ENCODE measurements around the gene IFT81.
"Not testable (repeated sequence)": the region's sequence is repeated elsewhere in the genome, so short reads cannot be mapped to it uniquely, and the experiment has no call there.

The IFT81 gene

DNA sequence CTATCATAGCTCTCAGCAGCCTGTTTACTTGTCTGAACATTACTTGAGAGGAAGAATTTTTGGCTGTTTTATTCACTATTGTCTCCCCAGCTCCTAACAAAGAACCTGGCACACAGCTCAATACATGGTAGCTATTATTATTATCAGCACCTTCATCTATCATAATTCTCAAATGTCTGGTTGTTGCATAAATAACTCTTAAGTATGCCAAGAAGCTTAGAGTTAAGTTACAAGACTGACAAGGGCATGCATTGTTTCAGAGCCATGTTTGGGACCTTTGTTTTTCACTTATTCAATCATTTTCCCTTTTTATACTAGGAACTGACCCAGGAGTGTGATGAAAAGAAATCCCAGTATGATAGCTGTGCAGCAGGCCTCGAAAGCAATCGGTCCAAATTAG is 79.4 kb downstream of the IFT81 start:
- DNase-seq (ENCODE audit: low read depth in 2 of 2) = no peak

DNA sequence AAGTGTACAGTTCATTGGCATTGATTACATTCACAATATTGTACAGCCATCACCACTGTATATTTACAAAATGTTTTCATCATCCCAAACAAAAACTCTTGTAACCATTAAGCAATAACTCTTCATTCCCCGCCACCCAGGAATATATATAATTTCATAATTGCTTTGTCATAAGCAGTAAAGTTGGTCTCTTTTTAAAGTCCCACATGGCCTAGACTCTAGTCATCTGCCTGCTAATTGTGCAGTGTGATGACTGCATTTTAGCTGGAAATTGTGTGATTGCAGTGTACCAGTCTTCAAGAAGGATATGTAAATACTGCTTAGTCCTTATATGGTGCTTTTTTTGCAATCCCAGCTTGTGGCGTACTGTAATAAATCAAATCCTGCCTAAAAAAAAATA is 81.8 kb downstream of the IFT81 start:
- DNase-seq (ENCODE audit: low read depth in 2 of 2) = no peak

DNA sequence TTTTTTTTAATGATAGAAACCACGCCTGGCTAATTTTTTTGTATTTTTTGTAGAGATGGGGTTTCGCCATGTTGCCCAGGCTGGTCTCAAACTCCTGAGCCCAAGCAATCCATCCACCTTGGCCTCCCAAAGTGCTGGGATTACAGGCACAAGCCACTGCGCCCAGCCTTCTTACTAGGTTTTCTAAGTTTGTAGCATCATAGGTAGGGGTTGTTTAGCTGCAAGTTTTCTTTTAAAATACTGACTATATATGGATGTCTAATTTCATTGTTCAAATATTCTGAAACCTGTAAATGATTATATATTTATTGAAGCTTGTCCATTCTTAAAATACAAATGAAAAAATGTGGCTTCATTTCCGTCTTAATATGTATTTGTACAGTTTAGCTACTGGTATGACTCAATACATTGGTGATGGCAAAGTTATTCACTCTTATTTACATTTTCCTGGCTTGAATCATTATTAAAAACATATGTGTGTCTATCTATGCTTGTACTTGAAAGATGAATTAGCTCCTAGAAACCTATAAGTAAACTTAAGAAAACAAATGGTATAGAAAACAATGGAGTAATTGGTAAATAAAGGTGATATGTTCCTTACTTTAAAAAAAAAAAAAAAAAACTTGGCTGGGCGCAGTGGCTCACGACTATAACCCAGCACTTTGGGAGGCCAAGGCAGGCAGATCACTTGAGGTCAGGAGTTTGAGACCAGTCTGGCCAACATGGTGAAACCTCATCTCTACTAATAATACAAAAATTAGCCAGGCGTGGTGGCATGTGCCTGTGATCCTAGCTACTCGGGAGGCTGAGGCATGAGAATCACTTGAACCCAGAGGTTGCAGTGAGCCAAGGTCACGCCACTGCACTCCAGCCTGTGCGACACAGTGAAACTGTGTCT is 87.7 kb downstream of the IFT81 start:
- DNase-seq (ENCODE audit: low read depth in 2 of 2) = not testable (repeated sequence)

DNA sequence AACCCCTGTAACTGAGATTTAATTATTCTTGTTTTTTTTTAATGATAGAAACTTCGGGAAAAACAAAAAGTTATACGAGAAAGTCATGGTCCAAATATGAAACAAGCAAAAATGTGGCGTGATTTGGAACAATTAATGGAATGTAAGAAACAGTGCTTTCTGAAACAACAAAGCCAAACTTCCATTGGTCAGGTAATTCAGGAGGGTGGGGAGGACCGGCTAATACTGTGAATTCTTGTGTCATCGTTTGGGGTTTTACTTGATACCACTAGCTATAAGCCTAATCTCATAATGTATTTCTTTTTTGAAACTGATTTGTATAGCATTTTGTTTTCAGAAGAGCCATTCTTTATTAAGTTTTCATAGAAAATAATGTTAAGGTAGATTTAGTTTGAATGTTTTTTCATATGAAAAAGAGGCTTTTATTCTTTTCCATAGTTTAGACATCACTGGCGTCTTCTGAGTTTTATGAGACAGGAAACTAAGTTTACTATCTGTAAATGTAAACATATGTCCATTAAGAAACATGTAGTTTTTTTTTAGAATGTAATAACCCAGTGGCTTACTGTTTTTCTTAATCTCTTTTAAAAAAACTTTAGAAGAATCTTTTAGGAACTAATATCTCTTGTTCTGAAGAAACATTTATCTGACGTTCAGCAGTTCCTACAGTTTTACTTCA is 94.0 kb downstream of the IFT81 start:
- DNase-seq (ENCODE audit: low read depth in 2 of 2) = no peak

DNA sequence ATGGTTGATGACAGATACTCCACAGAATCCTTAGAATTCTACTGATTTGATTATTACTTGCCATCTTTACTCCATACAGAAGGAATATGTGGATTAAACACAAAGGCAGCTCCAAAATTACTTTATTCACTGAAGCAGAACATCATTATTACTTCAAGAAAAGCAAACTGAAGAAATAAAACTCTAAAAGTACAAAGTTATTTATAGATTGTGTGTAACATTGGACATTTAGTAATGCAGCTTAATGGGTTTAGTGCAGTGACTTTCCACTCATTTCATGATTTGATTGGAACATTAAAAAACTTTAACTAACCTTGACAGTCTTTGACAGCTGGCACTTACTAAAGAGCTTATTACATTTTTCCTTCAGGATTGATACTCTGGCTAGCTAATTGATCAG is 97.9 kb downstream of the IFT81 start:
- no peak for DNase-seq (ENCODE audit: low read depth in 2 of 2)

DNA sequence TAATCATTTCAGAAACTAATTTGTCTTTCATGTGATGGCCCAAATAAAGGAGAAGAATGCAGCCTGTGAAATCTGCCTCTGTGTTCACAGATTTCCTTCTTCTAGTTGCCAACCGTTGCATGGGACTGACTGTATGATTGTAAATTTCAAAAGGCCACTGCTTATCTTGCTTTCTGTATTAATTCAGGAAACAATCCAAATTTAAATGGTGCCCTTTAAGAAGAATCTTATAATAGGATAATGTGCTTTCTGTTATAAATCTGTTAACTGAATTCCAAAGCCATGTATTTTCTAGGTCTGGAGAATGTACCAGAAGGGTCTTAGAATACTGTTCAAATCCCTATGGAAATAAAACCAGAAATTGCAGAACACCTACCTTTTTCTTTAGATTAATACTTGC is 98.3 kb downstream of the IFT81 start:
- no peak for DNase-seq (ENCODE audit: low read depth in 2 of 2)

DNA sequence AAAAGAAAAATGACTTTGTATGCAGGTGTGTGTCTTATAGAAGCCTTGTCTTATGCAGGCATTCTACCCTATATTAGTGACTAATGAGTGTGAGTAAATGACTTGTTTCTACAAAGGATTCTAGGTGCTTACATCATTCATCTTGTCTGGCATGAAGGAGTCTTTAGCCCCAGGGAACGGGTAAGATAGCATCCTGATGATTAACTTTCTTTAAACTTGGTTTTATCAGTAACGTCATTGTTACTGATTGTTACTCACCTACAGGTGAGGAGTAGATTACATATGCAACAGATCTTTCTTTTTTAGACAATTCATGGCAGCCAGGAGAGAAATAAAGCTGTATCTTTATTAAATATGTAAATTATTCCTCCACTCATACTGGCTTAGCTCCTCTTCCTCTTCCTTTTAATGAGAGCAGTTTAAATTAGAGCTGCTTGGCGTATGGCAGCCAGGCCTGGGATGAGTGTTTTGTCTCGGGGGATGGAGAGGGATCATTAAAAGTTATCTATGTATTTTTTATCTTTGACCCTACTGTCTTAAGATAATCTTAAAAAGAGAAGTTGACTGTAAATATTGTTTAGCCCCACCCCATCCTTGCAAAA is 99.7 kb downstream of the IFT81 start:
- no peak for DNase-seq (ENCODE audit: low read depth in 2 of 2)

DNA sequence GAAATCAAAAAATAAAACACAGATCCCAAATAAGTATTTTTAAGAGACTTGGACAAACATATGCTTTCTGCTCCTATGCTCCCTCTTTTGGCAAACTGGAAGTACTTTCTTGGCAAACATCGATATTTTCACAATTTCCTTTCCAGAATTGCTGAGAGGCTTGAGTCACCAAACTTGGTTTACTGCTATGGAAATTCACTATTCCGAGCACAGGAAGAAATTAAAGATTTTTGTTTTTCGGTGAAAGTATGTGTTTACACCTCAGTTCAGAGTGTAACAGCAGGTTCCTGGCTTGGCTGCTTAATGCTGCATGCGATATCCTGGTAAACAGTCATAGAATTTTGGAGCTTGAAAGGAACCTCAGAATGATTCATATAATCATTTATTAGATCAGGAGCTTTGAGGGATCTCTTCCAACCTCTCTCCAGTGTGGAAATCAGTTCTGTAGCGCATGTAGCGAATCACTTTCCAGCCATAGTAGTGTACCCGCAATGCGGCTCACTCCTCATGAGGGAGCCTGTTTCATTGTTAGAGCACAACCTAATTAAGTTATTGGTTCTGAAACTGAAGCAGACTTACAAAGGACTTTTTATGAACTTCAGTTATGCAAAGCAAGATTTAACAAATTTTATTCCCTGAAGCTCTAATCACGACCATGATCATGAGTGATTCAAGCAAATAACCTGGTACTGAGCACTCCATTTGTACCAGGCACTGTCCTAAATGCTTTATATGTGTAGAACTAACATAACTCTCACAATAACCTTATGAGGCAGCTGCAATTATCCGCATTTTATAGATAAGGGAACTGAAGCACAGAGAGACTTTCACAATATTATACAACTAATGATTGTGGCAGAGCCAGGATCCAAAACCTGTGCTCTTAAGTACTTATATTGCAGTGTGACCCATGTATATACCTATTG is 100.5 kb downstream of the IFT81 start:
- no peak for DNase-seq (ENCODE audit: low read depth in 2 of 2)

DNA sequence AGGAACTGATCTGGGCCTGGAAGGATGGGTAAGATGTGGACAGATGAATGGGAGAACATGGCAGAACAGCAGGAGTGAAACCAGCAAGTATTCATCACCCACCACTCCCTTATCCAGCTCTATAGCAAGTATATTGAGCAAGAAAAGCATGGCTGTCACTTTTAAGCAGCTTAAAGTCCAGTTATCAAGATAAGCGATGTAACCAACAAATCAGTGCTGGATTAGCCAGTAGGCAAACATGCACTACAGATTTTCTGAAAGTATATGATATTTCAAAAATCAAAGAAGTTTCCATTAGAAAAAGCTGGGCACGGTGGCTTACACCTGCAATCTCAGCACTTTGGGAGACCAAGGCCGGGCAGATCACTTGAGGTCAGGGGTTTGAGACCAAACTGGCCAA is 103.0 kb downstream of the IFT81 start:
- no peak for DNase-seq (ENCODE audit: low read depth in 2 of 2)

DNA sequence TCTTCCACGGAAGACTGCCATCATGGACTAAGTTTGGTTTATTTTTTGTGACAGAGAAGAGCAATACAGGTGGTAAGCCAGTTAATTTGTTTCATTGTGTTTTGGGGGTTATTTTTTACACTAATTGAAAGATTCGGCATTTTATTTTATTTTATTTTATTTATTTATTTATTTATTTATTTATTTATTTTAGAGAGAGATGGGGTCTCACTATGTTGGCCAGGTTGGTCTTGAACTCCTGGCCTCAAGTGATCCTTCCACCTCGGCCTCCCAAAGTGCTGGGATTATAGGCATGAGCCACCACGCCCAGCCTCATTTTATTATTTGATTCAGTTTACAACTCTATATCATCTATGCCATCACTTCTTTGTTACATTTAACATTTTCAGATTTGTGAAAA is 104.2 kb downstream of the IFT81 start:
- not testable (repeated sequence) for DNase-seq (ENCODE audit: low read depth in 2 of 2)

DNA sequence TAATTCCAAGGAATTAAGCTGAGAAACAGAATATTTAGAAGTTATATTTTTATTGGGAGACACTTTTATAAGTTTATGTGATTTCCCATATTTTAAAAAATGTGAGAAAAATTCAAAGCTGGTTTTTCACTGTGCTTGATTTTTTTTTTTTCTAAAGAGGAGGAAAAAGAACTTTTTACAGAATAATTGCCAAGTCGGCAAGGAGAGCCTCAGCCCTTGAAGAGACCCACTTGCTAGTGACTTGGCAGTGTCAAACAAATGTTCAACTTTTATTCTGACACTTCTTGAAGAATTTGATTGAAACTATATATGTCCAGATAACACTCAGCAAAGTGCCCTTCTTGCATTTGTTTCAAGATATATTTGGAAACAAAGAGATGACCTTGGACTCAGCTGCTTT is 104.6 kb downstream of the IFT81 start:
- DNase-seq (ENCODE audit: low read depth in 2 of 2) = no peak

DNA sequence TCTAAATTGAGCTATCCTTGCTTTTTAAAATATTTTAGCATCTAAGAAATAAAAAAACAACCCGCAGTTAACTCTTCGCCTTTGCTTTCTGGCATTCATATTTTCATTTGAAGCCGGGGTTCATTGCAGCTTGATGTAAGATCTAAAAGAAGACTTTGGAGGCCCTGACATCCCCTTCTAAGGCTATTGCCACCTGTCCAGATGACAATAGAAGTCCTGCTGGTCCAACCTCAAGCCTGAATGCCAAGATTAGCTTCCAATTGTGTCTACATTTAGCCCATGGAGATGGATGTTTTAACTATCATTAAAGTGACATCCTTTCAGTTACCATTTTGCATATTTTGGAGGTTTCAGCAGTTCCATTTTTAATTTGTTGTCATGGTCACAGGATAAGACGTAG is 105.3 kb downstream of the IFT81 start:
- no peak for DNase-seq (ENCODE audit: low read depth in 2 of 2)

DNA sequence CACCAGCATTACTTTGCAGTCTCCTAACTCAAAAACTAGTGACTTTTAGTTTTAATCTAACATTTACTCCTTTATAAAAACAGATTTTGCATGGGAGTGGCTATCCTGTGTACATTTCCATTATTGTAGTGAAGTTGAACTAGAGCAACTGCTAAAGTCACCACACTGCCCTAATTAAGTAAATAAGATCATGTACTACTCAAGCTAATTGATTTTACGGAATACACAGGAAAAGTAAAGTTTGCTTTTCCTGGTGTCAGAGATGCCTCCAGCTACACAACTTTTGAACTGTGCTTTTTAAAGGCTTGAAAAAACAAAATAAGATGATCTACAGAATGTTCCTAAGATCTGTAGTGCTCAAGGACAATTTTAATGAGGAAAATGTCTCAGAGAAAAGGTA is 106.5 kb downstream of the IFT81 start:
- no peak for DNase-seq (ENCODE audit: low read depth in 2 of 2)

DNA sequence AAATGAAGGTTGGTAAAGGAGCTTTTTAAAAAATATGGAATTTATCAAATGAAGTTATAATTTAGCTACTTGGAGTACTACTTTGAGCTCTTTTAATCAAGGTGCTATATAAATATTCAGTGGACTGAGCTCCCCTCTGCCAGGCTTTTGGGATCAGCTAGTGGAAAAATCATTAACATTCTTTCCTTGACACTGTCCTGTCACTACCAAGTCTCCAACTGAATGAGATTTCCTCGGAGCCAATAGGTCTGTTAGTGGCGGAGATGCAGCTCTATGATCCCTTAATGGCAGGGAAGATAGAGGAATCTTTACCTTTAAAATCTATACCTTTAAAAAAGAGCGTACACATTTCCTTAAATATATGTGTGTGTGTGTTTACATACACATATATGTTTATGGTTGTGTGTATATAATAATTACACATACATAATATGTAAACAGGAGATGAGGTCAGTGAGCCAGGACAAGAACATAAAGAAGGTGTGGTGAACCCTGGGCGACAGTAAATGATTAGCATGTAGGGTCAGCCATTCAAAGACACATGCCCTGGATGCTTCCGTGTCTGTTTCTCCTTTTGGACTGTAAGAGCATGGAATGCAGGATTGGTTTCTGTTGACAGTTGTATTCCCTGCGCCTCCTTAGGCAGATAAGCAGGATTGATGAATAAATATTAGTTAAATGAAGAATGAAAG is 109.2 kb downstream of the IFT81 start:
- no peak for DNase-seq (ENCODE audit: low read depth in 2 of 2)

DNA sequence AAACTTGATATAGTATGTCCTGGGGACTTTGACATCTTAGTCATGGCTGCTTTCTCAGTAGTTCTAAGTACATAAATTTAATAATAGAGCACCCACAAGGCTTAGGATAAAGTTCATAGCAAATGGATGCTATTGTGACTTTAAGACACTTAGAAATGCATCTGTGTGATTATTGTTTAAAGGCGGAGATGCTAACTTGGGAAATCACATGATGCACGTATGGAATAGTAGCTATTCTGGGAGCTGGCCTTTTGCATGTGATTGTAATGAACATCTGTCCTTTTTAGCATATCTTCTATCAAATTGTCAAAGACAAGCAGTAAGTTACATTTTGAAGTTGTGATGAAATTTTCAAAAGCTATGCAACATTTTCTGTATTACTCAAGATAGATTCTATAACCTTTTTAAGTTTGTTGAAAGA is 110.2 kb downstream of the IFT81 start:
- DNase-seq (ENCODE audit: low read depth in 2 of 2) = no peak

DNA sequence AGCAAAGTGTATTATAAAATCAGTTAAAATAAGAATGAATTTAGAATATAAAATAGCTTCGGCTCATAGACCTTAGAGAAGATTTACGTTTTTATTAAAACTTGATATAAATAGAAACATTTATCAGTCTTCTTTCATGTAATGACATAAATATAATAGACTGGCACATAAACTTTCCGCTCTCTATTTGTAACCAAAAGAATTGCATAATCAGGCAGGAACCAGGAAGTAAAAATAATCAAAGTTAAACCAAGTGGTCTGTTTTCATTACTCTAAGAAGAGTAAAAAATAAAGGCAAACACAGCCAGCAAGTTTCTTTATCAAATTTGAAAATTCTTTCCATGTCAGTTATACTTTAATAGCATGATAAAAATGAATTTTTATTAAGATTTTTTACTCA is 110.6 kb downstream of the IFT81 start:
- DNase-seq (ENCODE audit: low read depth in 2 of 2) = no peak

DNA sequence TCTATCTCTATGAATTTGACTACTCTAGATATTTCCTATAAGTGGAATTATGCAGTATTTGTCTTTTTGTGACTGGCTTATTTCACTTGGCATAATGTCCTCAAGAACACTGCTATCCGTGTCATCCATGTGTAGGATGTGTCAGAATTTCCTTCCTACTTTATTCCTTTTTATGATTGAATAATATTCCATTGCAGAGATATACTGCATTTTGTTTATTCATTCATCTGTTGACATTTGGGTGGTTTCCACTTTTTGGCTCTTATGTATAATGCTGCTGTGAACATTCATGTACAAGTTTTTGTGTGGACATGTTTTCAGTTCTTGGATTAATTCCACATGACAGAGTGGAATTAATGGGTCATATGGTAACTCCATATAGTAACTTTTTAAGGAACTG is 111.2 kb downstream of the IFT81 start:
- no peak for DNase-seq (ENCODE audit: low read depth in 2 of 2)

DNA sequence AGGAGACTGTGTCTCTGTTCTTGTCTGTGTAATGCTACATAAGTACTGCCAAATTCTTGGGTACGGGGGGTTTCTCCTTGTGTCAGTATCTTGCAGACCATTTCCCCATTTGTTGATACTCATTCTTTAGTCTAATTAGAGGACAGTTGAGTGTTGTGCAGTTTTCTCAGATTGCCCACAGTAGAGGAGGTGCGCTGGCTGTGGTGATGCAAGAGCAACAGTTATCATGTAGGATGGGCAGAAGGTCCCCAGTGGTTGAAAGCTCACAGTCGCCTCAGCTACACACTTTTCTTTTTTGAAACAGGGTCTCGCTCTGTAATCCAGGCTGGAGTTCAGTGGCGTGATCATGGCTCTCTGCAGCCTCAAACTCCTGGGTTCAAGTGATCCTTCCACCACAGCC is 119.1 kb downstream of the IFT81 start:
- DNase-seq (ENCODE audit: low read depth in 2 of 2) = no peak

DNA sequence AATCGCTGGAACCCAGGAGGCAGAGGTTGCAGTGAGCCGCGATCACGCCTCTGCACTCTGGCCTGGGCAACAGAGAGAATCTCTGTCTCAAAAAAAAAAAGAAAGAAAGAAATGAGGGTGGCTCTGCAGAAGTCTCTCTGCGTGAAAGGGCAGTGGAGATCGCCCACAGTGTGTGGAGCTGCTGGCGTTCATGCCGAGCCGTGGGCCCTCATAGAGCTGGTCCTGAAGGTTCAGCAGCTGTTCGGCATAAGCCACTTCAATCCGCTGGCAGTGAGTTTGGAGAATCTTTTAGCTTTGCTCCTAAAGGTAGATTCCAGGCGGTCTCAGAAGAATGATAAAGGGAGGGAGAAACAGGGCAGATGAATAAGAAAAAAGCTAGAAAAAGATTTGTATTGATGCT is 120.2 kb downstream of the IFT81 start:
- no peak for DNase-seq (ENCODE audit: low read depth in 2 of 2)

DNA sequence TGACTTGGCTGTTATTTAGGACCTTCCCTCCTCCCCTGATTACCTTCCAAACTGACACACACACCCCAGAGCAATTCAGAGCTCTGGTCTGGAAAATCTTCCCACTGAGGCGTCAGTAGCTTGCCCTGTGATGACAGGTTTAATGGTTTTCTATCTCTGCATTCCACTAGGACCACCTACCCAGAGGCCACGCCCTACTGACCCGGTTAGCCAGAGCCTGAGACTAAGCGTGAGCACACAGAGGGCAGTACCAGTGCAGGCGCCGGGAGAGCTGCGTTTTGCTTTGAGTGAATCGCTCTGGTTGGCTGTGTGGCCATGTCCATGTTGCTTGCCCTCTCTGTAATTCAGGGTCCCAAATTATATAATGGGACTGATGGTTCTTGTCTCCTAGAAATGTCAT is 120.7 kb downstream of the IFT81 start:
- no peak for DNase-seq (ENCODE audit: low read depth in 2 of 2)

DNA sequence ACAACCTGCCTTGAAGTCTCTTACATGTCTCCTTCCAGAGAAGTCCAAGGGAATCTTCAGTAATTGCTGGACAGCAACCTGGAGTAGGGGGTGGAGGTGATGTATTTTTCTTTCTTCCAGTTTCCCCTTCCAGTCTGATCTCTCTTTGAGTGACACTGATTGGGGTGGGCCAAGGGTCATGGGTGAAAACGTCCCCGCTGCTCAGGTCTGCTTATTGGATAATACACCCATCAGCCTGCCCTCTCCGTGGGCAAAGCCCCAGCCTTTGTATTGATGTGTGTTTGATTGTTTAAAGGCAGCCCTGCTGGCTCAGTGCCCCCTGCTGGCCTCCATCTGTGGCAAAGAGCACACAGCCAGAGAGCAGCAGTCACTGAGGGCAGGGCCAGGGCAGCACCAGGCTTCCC is 121.2 kb downstream of the IFT81 start:
- DNase-seq (ENCODE audit: low read depth in 2 of 2) = peak in 1 of 2 donors; percentile 3
